ENCODE measurements around the gene TCF4.

The TCF4 gene

GRCh38 chr18:55199291-55199963, 388.6 kb downstream of the TCF4 start:
- Histone ChIP-seq H3K27me3 (ENCODE audit: control insufficient read depth in 1 of 2, insufficient read depth in 2 of 2, low read length in 2 of 2) (no peaks in the 10 kb centered on the region), H3K27ac (ENCODE audit: low read depth, low read length) (no peak overlapping the region), H3K4me1 (ENCODE audit: control insufficient read depth in 1 of 2, insufficient read depth in 2 of 2, low read length in 2 of 2) (no peaks in the 10 kb centered on the region), H3K9ac (ENCODE audit: low read depth in 1 of 2, low read length in 2 of 2) (no peak overlapping the region), H3K9me3 (ENCODE audit: control insufficient read depth in 1 of 2, low read length in 2 of 2) (peaks cover 0 to 5% of the 10 kb centered on the region in 2 donors), H3K4me3 (ENCODE audit: low read depth in 1 of 2, low read length in 2 of 2) (no peak overlapping the region), H3K36me3 (ENCODE audit: control insufficient read depth in 1 of 2, insufficient read depth in 2 of 2, low read length in 2 of 2) (no peaks in the 10 kb centered on the region)

- H3K36me3 ChIP-seq (ENCODE audit: control insufficient read depth in 1 of 2, insufficient read depth in 2 of 2, low read length in 2 of 2) = no peaks in the 10 kb centered on the region
Measured at GRCh38 chr18:55195863-55196262, 392.1 kb downstream of the TCF4 start.

GRCh38 chr18:55189972-55190371, 398.0 kb downstream of the TCF4 start:
- no peak overlapping the region for H3K4me3 ChIP-seq (ENCODE audit: low read depth in 1 of 2, low read length in 2 of 2)
- H3K27ac ChIP-seq (ENCODE audit: low read depth, low read length) = no peak overlapping the region
- no peaks in the 10 kb centered on the region for H3K36me3 ChIP-seq (ENCODE audit: control insufficient read depth in 1 of 2, insufficient read depth in 2 of 2, low read length in 2 of 2)
- H3K9ac ChIP-seq (ENCODE audit: low read depth in 1 of 2, low read length in 2 of 2) = no peak overlapping the region
- no peaks in the 10 kb centered on the region for H3K9me3 ChIP-seq (ENCODE audit: control insufficient read depth in 1 of 2, low read length in 2 of 2)
- H3K27me3 ChIP-seq (ENCODE audit: control insufficient read depth in 1 of 2, insufficient read depth in 2 of 2, low read length in 2 of 2) = no peaks in the 10 kb centered on the region
- no peaks in the 10 kb centered on the region for H3K4me1 ChIP-seq (ENCODE audit: control insufficient read depth in 1 of 2, insufficient read depth in 2 of 2, low read length in 2 of 2)

More at GRCh38 chr18:55195863-55196262, 392.1 kb downstream of the TCF4 start:
- H3K27ac ChIP-seq (ENCODE audit: low read depth, low read length) = no peak overlapping the region
- H3K4me1 ChIP-seq (ENCODE audit: control insufficient read depth in 1 of 2, insufficient read depth in 2 of 2, low read length in 2 of 2) = no peaks in the 10 kb centered on the region
- no peak overlapping the region for H3K9ac ChIP-seq (ENCODE audit: low read depth in 1 of 2, low read length in 2 of 2)
- H3K4me3 ChIP-seq (ENCODE audit: low read depth in 1 of 2, low read length in 2 of 2) = no peak overlapping the region
- no peaks in the 10 kb centered on the region for H3K9me3 ChIP-seq (ENCODE audit: control insufficient read depth in 1 of 2, low read length in 2 of 2)
- H3K27me3 ChIP-seq (ENCODE audit: control insufficient read depth in 1 of 2, insufficient read depth in 2 of 2, low read length in 2 of 2) = no peaks in the 10 kb centered on the region

- Histone ChIP-seq H3K9me3 (ENCODE audit: control insufficient read depth in 1 of 2, low read length in 2 of 2) (no peaks in the 10 kb centered on the region), H3K9ac (ENCODE audit: low read depth in 1 of 2, low read length in 2 of 2) (no peak overlapping the region), H3K4me3 (ENCODE audit: low read depth in 1 of 2, low read length in 2 of 2) (no peak overlapping the region), H3K27me3 (ENCODE audit: control insufficient read depth in 1 of 2, insufficient read depth in 2 of 2, low read length in 2 of 2) (no peaks in the 10 kb centered on the region), H3K4me1 (ENCODE audit: control insufficient read depth in 1 of 2, insufficient read depth in 2 of 2, low read length in 2 of 2) (no peaks in the 10 kb centered on the region), H3K36me3 (ENCODE audit: control insufficient read depth in 1 of 2, insufficient read depth in 2 of 2, low read length in 2 of 2) (no peaks in the 10 kb centered on the region), H3K27ac (ENCODE audit: low read depth, low read length) (no peak overlapping the region)
Measured at GRCh38 chr18:55186588-55186987, 401.4 kb downstream of the TCF4 start.

- no peaks in the 10 kb centered on the region for H3K9me3 ChIP-seq (ENCODE audit: control insufficient read depth in 1 of 2, low read length in 2 of 2)
- H3K9ac ChIP-seq (ENCODE audit: low read depth in 1 of 2, low read length in 2 of 2) = no peak overlapping the region
- H3K4me3 ChIP-seq (ENCODE audit: low read depth in 1 of 2, low read length in 2 of 2) = no peak overlapping the region
- H3K4me1 ChIP-seq (ENCODE audit: control insufficient read depth in 1 of 2, insufficient read depth in 2 of 2, low read length in 2 of 2) = no peaks in the 10 kb centered on the region
- no peaks in the 10 kb centered on the region for H3K27me3 ChIP-seq (ENCODE audit: control insufficient read depth in 1 of 2, insufficient read depth in 2 of 2, low read length in 2 of 2)
- no peaks in the 10 kb centered on the region for H3K36me3 ChIP-seq (ENCODE audit: control insufficient read depth in 1 of 2, insufficient read depth in 2 of 2, low read length in 2 of 2)
- H3K27ac ChIP-seq (ENCODE audit: low read depth, low read length) = no peak overlapping the region
Measured at GRCh38 chr18:55185391-55185790, 402.6 kb downstream of the TCF4 start.

- Histone ChIP-seq H3K9me3 (ENCODE audit: control insufficient read depth in 1 of 2, low read length in 2 of 2) (peaks cover 0 to 4% of the 10 kb centered on the region in 2 donors), H3K4me3 (ENCODE audit: low read depth in 1 of 2, low read length in 2 of 2) (no peak overlapping the region), H3K27me3 (ENCODE audit: control insufficient read depth in 1 of 2, insufficient read depth in 2 of 2, low read length in 2 of 2) (no peaks in the 10 kb centered on the region), H3K36me3 (ENCODE audit: control insufficient read depth in 1 of 2, insufficient read depth in 2 of 2, low read length in 2 of 2) (no peaks in the 10 kb centered on the region), H3K9ac (ENCODE audit: low read depth in 1 of 2, low read length in 2 of 2) (no peak overlapping the region), H3K27ac (ENCODE audit: low read depth, low read length) (no peak overlapping the region), H3K4me1 (ENCODE audit: control insufficient read depth in 1 of 2, insufficient read depth in 2 of 2, low read length in 2 of 2) (no peaks in the 10 kb centered on the region)
Measured at GRCh38 chr18:55179835-55180234, 408.2 kb downstream of the TCF4 start.

GRCh38 chr18:55179425-55179824, 408.6 kb downstream of the TCF4 start:
- Histone ChIP-seq H3K9me3 (ENCODE audit: control insufficient read depth in 1 of 2, low read length in 2 of 2) (peaks cover 0 to 4% of the 10 kb centered on the region in 2 donors), H3K27me3 (ENCODE audit: control insufficient read depth in 1 of 2, insufficient read depth in 2 of 2, low read length in 2 of 2) (no peaks in the 10 kb centered on the region), H3K4me1 (ENCODE audit: control insufficient read depth in 1 of 2, insufficient read depth in 2 of 2, low read length in 2 of 2) (no peaks in the 10 kb centered on the region), H3K4me3 (ENCODE audit: low read depth in 1 of 2, low read length in 2 of 2) (no peak overlapping the region), H3K27ac (ENCODE audit: low read depth, low read length) (no peak overlapping the region), H3K9ac (ENCODE audit: low read depth in 1 of 2, low read length in 2 of 2) (no peak overlapping the region), H3K36me3 (ENCODE audit: control insufficient read depth in 1 of 2, insufficient read depth in 2 of 2, low read length in 2 of 2) (no peaks in the 10 kb centered on the region)

GRCh38 chr18:55173291-55173690, 414.7 kb downstream of the TCF4 start:
- no peaks in the 10 kb centered on the region for H3K36me3 ChIP-seq (ENCODE audit: control insufficient read depth in 1 of 2, insufficient read depth in 2 of 2, low read length in 2 of 2)
- H3K4me3 ChIP-seq (ENCODE audit: low read depth in 1 of 2, low read length in 2 of 2) = no peak overlapping the region
- H3K27ac ChIP-seq (ENCODE audit: low read depth, low read length) = no peak overlapping the region
- H3K9me3 ChIP-seq (ENCODE audit: control insufficient read depth in 1 of 2, low read length in 2 of 2) = peaks cover 0 to 4% of the 10 kb centered on the region in 2 donors
- no peaks in the 10 kb centered on the region for H3K27me3 ChIP-seq (ENCODE audit: control insufficient read depth in 1 of 2, insufficient read depth in 2 of 2, low read length in 2 of 2)
- H3K4me1 ChIP-seq (ENCODE audit: control insufficient read depth in 1 of 2, insufficient read depth in 2 of 2, low read length in 2 of 2) = no peaks in the 10 kb centered on the region
- H3K9ac ChIP-seq (ENCODE audit: low read depth in 1 of 2, low read length in 2 of 2) = no peak overlapping the region

All from duodenal mucosa (tissue), 2 donors.